Dermis blood vessel endothelial cell (primary cell): ENCODE data around the gene PIR. TPM values are rescaled to one million over a fixed set of nuclear protein-coding genes. Genes with fewer than 3 reads are reported as not detected.
A peak's percentile ranks its signal among the peaks of the same experiment; 100 is the strongest.

Experiments
- DNase-seq: peaks from one replicate; pipeline ENCODE4 v3.0.0; 2010
- total RNA-seq: library from RNA; depleted of rRNA; stranded (reverse); fragments of >200 nt; gene quantifications from 2 replicates; pipeline ENCODE4 v1.2.3, GENCODE V29; 2014

Gene PIR
- total RNA-seq, 1 donor from 2014 or later: 135 TPM

DNA sequence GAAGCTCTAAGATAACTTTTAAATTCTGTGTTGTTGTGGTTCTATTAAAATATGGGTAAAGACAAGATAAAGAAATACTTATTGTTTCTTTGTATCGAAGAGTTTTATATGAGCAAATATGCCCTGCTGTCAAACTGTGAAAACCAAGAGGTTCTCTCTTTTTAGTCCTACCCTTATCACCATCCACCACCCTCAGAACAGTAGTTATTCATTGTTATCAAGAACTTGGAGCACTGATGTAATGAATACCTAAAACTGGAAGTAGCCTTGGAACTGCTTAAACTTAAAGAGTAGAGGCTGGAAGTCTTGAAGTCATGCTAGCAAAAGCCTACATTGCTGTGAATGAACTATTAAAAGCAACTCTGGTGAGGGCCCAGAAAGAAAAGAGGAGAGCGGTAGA lies 9.2 kb downstream of the PIR start:
- no peak for DNase-seq

DNA sequence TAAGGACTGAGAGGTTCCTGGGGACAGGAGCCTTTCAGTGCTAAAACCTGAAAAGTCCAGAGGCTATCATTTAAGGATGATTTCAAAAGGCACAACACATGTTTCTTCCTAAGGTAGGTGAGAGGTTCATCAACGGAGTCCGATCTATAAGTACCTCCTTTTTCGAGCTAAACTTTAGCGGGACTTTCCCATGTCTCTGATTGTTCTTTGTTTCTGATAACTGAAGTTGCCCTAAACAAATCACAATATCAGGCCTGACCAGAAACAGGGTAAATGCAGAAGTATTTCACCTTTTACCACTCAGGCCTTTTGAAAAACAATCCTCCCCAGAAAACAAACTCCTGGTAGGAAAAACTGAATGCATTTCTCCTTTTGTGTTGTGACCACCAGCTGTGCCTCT lies 17.6 kb downstream of the PIR start:
- DNase-seq: peak; percentile 53

DNA sequence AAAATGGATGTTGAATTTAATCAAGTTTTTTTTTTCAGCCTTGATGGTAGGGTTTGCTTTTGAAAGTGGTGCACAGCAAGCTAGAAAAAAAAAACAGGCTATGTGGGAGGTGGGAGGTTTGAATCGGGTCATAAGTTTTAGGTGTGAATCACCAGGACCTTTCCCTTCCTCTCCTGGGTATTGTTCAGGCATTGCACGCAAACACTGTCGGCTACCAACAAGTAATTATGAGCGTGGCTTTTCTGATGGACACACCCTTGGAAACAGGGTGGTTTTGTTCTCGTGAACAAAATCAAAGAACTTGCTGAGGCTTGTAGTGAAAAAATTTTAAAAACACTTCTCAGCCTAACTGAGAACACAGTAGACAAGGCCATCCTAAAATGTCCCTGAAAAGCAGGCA lies 18.1 kb downstream of the PIR start:
- DNase-seq: peak; percentile 84

GRCh38 chrX:15474028-15474427 lies 19.1 kb downstream of the PIR start:
- DNase-seq: no peak

- no peak for DNase-seq
Observed at GRCh38 chrX:15472531-15472930, 20.6 kb downstream of the PIR start.

DNA sequence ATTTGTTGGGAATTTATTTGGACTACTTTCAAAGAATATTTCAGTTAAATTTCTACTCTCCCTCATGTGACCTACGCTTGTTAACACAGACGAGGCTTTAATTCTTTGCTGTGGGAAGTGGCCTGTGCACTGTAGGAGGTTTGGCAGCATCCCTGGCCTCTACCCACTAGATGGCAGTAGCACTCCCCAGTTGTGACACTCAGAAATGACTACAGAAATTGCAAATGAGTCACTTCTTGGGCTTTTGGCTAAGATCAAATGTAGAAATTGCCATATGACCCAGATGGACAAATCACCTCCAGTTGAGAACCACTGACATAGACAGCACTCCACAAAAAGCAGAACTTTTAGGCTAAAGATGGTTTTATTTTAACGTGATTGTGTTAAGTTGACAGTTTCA lies 22.1 kb downstream of the PIR start:
- peak; percentile 86 for DNase-seq

GRCh38 chrX:15469613-15470012 lies 23.5 kb downstream of the PIR start:
- DNase-seq: no peak

- peak; percentile 51 for DNase-seq
Observed at GRCh38 chrX:15468036-15468435, 25.1 kb downstream of the PIR start.

- DNase-seq: peak; percentile 11
Observed at GRCh38 chrX:15465896-15466651, 27.1 kb downstream of the PIR start.

- no peak for DNase-seq
Observed at GRCh38 chrX:15465347-15465746, 27.8 kb downstream of the PIR start.

DNA sequence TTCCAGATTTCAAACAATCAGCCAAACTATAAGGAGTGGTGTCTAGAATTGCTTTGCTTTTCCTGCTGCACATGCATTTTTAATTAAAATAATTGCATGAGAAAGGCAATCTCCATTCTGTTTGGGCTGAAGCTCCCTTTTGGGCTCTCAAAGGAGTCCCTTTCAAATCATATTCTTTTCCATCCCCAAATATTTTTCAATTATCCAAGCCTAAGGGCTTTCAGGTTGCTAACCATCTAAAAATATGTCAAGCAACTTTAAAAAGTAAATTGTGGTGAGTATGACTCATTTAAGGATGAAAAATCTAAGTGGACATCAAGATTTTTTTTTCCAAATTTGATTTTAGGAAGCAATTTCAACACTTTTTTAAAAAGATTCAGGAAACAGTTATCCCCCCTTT lies 28.4 kb downstream of the PIR start:
- no peak for DNase-seq

DNA sequence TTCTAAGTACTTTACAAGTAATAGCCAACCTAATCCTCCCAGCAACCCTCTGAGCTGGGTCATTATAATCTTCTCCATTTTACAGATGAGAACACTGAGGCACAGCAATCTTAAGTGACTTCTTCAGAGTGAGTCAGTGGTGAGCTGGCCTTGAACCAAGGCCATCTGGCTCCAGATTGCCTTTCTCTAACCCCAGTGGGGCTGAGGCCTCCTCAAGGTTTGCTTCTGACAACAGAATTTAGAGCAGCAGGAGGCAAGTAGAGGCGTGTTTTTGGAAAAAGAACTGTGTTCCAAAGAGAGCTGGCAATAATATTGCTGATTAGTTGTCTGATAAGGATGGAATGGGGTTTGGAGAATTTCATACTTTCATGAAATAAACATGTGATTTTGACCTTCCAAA lies 41.2 kb downstream of the PIR start:
- DNase-seq: no peak

- no peak for DNase-seq
Observed at GRCh38 chrX:15448010-15448639, 45.0 kb downstream of the PIR start.

- no peak for DNase-seq
Observed at GRCh38 chrX:15441464-15441863, 51.7 kb downstream of the PIR start.

DNA sequence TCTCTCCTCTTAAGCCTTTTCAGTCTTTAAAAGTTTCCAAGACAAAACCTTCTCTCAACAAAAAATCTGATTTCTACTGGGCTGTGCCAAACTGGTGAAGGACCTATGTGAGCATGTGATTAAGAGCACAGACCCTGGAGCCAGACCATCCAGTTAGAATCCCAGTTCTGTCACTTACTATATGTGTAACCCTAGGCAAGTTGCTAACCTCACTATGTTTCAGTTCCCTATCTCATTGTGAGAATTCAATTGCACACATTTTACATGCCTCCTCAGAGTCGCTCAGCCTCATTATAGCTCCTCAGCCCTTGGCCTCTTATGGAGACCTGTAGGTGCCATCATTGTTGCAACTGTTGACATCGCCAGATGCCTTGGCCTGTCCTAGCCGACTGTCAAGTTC lies 54.8 kb downstream of the PIR start:
- DNase-seq: no peak

- no peak for DNase-seq
Observed at GRCh38 chrX:15437724-15438123, 55.4 kb downstream of the PIR start.

- no peak for DNase-seq
Observed at GRCh38 chrX:15435836-15436619, 57.1 kb downstream of the PIR start.

DNA sequence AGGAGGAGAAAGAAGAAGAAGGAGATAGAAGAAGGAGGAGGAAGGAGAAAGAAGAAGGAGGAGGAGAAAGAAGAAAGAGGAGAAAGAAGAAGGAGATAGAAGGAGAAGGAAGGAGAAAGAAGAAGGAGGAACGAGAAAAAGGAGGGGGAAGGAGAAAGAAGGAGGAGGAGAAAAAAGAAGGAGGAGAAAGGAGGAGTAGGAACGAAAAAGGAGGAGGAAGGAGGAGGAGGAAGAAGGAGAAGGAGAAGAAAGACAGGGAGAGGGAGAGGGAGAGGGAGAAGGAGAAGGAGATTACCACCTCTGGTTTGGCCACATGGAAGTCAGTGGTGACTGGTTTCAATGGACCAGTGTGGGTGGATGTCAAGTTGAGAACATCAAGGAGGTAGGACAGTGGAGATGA lies 58.9 kb downstream of the PIR start:
- no peak for DNase-seq

DNA sequence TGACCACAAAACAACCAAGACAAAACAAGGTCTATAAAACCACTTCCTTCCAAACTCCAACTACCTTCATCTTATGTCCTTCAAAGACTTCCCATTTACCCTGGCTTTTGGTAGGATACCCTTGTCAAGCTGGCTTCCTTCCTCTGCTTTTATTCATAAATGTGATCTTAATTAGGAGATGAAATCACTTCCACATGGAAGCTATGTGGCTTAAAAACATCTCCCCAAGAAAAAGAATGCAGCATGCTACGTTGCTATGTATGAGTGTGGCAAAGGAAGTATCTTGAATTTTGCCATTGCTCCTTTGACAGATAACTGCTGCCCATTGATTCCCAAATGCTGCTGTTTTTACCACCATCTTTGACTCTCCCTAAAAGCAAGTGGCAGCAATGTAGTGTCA lies 62.5 kb downstream of the PIR start:
- peak; percentile 46 for DNase-seq

DNA sequence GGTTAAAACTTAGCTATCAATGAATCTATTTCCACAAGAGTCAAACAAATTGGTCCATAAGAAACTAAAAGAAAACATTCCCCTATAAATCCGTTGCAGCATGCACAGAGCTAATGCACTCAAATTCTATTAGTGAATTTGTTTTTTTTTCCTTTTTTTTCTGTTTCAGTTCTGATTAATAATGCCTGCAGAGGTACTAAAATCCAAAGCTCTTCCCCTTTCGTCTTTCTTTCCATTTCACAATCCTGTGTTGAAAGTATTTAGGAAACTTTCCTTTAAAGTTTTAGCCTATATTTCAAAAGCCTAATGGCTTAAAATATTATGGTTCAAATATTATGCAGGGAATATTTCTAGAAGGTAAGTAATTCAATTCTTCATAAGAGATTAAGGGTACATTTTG lies 63.1 kb downstream of the PIR start:
- DNase-seq: no peak

GRCh38 chrX:15425024-15425423 lies 68.1 kb downstream of the PIR start:
- DNase-seq: no peak

GRCh38 chrX:15418707-15419181 lies 74.4 kb downstream of the PIR start:
- no peak for DNase-seq

GRCh38 chrX:15418041-15418706 lies 75.0 kb downstream of the PIR start:
- DNase-seq: no peak
